ENCODE data around the gene NPSR1. TPM values are rescaled to one million over a fixed set of nuclear protein-coding genes. Genes with fewer than 3 reads are reported as not detected.

NPSR1 gene
- total RNA-seq, 1 donor, result not detected

DNA sequence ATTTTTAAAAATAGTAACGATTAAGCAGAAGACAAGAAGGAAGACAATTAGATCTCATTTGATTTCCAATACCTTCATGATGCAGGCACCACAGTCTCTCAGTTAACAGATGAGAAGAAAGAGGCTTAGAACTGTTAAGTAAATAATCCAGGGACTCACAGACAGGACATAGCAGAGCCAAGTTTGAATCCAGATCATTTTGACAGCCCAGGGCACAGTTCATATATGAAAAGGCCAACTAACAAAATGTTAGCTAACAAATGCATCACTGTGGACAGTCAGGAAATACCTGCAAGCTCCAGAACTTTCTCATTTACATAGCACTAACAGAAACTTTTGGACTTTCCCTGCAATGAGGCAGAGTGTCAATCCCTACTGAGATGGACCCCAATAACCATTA, 4.2 kb upstream of the NPSR1 start:
- DNase-seq (ENCODE audit: low read depth), result no peak
- no peak overlapping the region for H3K4me3 ChIP-seq (ENCODE audit: low read depth, low read length)
- TF ChIP-seq CTCF (IDR thresholded peaks at IDR 0.05; ENCODE audit: insufficient read depth, low read depth, low read length), result no peak

GRCh38 chr7:34655384-34655783, 2.6 kb upstream of the NPSR1 start:
- no peak for DNase-seq (ENCODE audit: low read depth)
- H3K4me3 ChIP-seq (ENCODE audit: low read depth, low read length), result no peak overlapping the region
- no peak for TF ChIP-seq CTCF (IDR thresholded peaks at IDR 0.05; ENCODE audit: insufficient read depth, low read depth, low read length)

DNA sequence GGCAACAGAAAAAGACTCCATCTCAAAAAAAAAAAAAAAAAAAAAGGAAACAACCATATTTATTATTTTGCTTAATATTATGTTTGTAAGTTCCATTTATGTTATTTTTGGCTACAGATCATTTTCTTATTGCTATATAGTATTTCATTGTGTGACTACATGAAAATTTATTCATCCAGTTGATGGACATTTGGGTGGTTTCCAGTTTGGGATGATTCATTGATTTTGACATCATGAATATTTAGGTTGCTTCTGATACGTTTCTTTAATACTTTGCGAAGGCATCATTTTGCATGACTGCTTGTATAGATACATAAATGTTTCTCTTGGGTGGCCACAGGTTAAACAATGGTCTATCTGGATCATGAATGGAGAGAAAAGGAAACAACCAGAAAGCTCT, 2.0 kb upstream of the NPSR1 start:
- no peak for TF ChIP-seq CTCF (IDR thresholded peaks at IDR 0.05; ENCODE audit: insufficient read depth, low read depth, low read length)
- DNase-seq (ENCODE audit: low read depth), result no peak
- no peak overlapping the region for H3K4me3 ChIP-seq (ENCODE audit: low read depth, low read length)

- TF ChIP-seq CTCF (IDR thresholded peaks at IDR 0.05; ENCODE audit: insufficient read depth, low read depth, low read length), result no peak
- no peak for DNase-seq (ENCODE audit: low read depth)
- H3K4me3 ChIP-seq (ENCODE audit: low read depth, low read length), result no peak overlapping the region
Measured at GRCh38 chr7:34659472-34660075, 1.6 kb downstream of the NPSR1 start.

- DNase-seq (ENCODE audit: low read depth), result no peak
- H3K4me3 ChIP-seq (ENCODE audit: low read depth, low read length), result no peak overlapping the region
- TF ChIP-seq CTCF (IDR thresholded peaks at IDR 0.05; ENCODE audit: insufficient read depth, low read depth, low read length), result no peak
Measured at GRCh38 chr7:34662058-34662708, 4.2 kb downstream of the NPSR1 start.

DNA sequence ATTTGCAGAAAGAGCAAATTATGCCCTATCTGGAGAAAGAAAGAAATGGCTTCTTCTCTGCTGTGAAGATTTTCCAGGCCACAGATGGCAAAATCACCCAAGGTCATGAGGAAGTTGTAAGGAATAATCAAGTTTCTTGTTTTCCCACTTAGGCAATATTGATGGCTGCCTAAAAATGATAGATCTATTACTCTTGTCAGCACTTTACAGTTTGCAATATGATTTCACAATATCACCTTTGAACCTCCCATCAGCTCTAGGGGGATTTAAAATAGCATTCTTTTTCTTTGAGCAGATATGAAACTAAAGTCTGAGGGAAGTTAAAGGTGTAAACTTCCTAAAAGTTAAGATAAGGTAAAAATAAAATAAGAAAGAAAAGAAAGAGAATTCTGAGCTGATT, 6.7 kb downstream of the NPSR1 start:
- DNase-seq (ENCODE audit: low read depth), result no peak
- TF ChIP-seq CTCF (IDR thresholded peaks at IDR 0.05; ENCODE audit: insufficient read depth, low read depth, low read length), result no peak
- no peak overlapping the region for H3K4me3 ChIP-seq (ENCODE audit: low read depth, low read length)

DNA sequence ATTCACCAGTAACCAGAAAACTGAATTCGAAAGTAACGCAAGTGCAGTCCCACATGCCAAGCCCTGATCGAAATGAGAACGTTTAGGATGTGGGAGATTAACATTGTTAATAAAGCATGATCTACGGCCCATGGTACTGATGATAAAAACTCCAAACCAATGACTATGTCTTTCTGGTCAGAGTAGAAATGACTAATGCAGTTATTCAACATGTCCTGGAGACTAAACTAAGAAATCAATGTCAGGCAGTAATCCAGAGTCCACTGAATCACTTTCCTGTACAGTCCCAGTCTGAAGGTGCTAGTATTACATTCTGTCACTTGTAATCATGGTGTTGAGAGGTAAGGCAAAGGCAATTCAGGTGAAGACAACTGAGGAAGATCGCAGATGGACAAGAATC, 14.4 kb downstream of the NPSR1 start:
- no peak for DNase-seq (ENCODE audit: low read depth)
- no peak overlapping the region for H3K4me3 ChIP-seq (ENCODE audit: low read depth, low read length)
- no peak for TF ChIP-seq CTCF (IDR thresholded peaks at IDR 0.05; ENCODE audit: insufficient read depth, low read depth, low read length)
